Ovary (tissue), 9 donors: Measurements from ENCODE around the gene TXNRD3. TPM values are rescaled to one million over a fixed set of nuclear protein-coding genes. Genes with fewer than 3 reads are reported as not detected.

ENCODE experiments used
- DNase-seq, 5 donors: peaks; one replicate each; pipeline ENCODE4 v3.0.0-alpha.2; 2019 to 2020
- H3K27ac ChIP-seq, 2 donors: fragments of 200-600 bp; one replicate each; pipeline versions ENCODE4 v1.5.1 to v1.8.0; 2019 to 2022
- H3K27me3 ChIP-seq: fragments of 200-600 bp; one replicate; pipeline ENCODE4 v1.8.0; 2022
- H3K36me3 ChIP-seq: fragments of 200-600 bp; sonication (generic); one replicate; pipeline ENCODE4 v1.5.1; 2019
- H3K4me1 ChIP-seq: one replicate; pipeline ENCODE4 v1.8.1; 2013; ENCODE audit warnings: mild to moderate bottlenecking, moderate library complexity; ENCODE audit not compliant: insufficient read depth
- H3K4me3 ChIP-seq: fragments of 200-600 bp; sonication (generic); one replicate; pipeline ENCODE4 v1.5.1; 2017
- H3K9me3 ChIP-seq, 2 donors: fragments of 200-600 bp in 1 of 2; sonication (generic) in 1 of 2; one replicate each; pipeline versions ENCODE4 v1.5.1 to v1.8.1; 2013 to 2019; ENCODE audit warnings: mild to moderate bottlenecking in 1 of 2, moderate library complexity in 1 of 2
- EP300 ChIP-seq: sonication (generic); formaldehyde crosslinking; IDR thresholded peaks from one replicate; pipeline ENCODE4 v1.6.1; 2017; ENCODE audit warnings: antibody characterized with exemption
- POLR2A ChIP-seq: fragments of 450-650 bp; IDR thresholded peaks from one replicate; pipeline ENCODE4 v1.6.1; 2017; ENCODE audit warnings: antibody characterized with exemption, mild to moderate bottlenecking, moderate library complexity
- WGBS, 3 donors: extraction: QIAGEN DNeasy Blood & Tissue Kit in 1 of 3; methylation state at CpG; one replicate each; pipeline versions ENCODE4 v1.1.5 to v1.1.7; 2013 to 2017; 5-methylcytosine and 5-hydroxymethylcytosine counted together
- intact Hi-C, 4 donors: fragments of 100-400 bp; cut with DNase I; formaldehyde crosslinking; loops; one replicate each; pipeline versions ENCODE4 v1.11.0 to v1.15.1; 2022 to 2023
- polyA plus RNA-seq, 2 donors: library from polyadenylated mRNA; stranded (reverse); fragments of 200-250 nt in 1 of 2; fragments of 350-450 nt in 1 of 2; fragmentation: Illumina TruSeq in 1 of 2; extraction: RNeasy Lipid Tissue Mini Kit (QIAGEN cat#74804) in 1 of 2; gene quantifications; one replicate each; pipeline ENCODE4 v1.2.3, GENCODE V29; 2013 to 2014
- total RNA-seq, 7 donors: library from RNA; depleted of rRNA in 2 of 7; stranded (reverse); fragments of >200 nt in 2 of 7; fragmentation: NEBNext Ultra II Directional in 3 of 7; extraction: Animal tissue kit (Norgen Biotek cat#: 25700) in 3 of 7; gene quantifications; one replicate each; pipeline versions ENCODE4 v1.1.0 to v1.2.4, GENCODE V29; 2016 to 2023
- TF ChIP-seq, protein P1 (sequence below), 3 donors: fragments of 450-650 bp in 2 of 3; fragments of 200-600 bp in 1 of 3; IDR thresholded peaks; one replicate each; pipeline versions ENCODE4 v1.5.1 to v1.8.0; 2016 to 2022; ENCODE audit warnings: antibody characterized with exemption in 3 of 3, mild to moderate bottlenecking in 1 of 3
- donor health status: DM: no; HTN: no; CAD: no; lungs with moderate emphysema.
- donor health status: DM: no; HTN: no; CAD: no.
- donor health status: Bipolar disorder and iron deficiency.
- donor health status: DM: yes; HTN: yes; CAD: no.
- donor health status: DM: no; HTN: no; CAD: no.
- donor health status: DM: yes; HTN: yes; CAD: no.

The TXNRD3 gene
- total and polyA plus RNA-seq, 9 donors = 10.1 to 25.3 (median 19.6) TPM

DNA sequence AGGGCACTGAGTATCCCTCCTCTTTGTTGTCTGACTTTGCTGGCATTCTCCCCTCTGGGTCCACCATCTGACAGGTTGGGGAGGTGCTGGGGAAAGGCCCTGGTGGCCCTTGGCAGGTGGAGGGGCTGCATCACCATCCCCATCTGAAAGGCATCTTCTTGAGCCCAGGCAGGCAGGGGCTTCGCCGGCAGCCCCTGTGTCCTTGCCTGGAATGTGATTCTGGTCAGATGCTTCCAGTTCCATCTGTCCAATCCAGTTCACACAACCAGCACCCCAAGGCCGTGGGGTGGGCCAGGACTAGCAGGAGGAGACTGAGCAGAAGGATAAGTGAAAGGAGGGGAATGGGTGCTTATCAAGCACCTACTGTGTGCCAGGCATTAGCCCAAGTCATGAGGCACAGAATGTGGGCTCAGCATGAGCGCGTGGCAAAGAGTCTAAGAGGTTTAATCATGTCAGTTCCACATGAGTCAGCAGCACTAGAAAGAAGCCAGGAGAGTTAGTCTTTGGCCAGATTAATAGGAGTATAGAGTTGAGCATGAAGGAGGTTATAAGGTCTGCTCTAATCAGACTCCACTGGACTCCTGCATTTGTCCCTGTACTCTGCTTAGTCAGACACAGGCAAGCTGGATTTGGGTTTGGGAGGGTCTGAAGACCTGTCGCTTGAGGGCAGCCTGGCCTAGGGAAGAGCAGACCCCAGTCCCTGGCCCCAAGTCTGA is 10.5 kb upstream of the TXNRD3 start:
- WGBS, 3 donors = 50 to 56% (median 55%) methylated on average over 6 of the region's 6 CpGs
- no peak for DNase-seq
- Histone ChIP-seq H3K27me3 (no peaks in the 10 kb centered on the region), H3K4me1 (no peaks in the 10 kb centered on the region), H3K9me3 (no peaks in the 10 kb centered on the region), H3K27ac (no peak overlapping the region), H3K4me3 (no peak overlapping the region), H3K36me3 (no peaks in the 10 kb centered on the region)
- TF ChIP-seq, protein P1, sequence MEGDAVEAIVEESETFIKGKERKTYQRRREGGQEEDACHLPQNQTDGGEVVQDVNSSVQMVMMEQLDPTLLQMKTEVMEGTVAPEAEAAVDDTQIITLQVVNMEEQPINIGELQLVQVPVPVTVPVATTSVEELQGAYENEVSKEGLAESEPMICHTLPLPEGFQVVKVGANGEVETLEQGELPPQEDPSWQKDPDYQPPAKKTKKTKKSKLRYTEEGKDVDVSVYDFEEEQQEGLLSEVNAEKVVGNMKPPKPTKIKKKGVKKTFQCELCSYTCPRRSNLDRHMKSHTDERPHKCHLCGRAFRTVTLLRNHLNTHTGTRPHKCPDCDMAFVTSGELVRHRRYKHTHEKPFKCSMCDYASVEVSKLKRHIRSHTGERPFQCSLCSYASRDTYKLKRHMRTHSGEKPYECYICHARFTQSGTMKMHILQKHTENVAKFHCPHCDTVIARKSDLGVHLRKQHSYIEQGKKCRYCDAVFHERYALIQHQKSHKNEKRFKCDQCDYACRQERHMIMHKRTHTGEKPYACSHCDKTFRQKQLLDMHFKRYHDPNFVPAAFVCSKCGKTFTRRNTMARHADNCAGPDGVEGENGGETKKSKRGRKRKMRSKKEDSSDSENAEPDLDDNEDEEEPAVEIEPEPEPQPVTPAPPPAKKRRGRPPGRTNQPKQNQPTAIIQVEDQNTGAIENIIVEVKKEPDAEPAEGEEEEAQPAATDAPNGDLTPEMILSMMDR (IDR thresholded peaks at IDR 0.05) = no peak
- TF ChIP-seq EP300 (no peak), POLR2A (no peak)
- intact Hi-C loops = loop anchor here in 1 of 4 donors (10.0 kb wide), 1 partner anchor 141 kb away; the partner anchor contains the start of gene CHST13

DNA sequence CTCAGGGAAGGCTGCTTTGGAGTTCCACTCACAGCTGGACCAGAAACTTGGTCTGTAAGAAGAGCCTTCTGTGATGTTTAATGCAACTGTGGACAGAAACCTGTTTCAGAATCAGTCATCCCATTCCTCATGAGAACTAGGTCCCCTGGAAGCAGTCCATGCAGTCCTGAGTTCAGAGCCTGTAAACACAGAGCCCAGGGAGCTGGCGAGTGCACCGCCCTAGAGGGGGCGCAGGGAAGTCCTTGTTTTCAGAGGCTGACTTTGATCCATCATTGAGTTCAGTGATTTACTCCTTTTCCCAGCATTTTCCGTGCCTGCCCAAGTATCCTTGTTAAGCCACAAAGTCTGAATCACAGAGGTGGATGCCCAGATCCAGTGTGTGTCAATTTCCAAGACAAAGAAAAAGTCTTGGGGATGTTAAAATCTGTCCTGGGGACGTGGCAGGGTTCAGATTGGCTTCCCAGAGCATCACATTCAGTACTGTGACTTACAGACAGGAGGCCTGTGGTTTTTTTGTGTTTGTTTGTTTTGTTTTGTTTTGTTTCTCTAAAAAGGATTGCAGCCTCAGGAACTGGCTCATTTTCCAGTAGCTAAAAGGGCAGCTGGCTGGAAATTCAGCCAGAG is 9.8 kb upstream of the TXNRD3 start:
- no peak overlapping the region for H3K4me3 ChIP-seq
- no peaks in the 10 kb centered on the region for H3K4me1 ChIP-seq
- no peak for DNase-seq
- no peaks in the 10 kb centered on the region for H3K27me3 ChIP-seq
- WGBS, 3 donors = 38 to 65% (median 48%) methylated on average over 5 of the region's 5 CpGs
- H3K36me3 ChIP-seq = no peaks in the 10 kb centered on the region
- H3K9me3 ChIP-seq = no peaks in the 10 kb centered on the region
- TF ChIP-seq POLR2A (no peak), EP300 (no peak)
- TF ChIP-seq, protein P1 (IDR thresholded peaks at IDR 0.05) = no peak
- no peak overlapping the region for H3K27ac ChIP-seq
- intact Hi-C loops = loop anchor here in 1 of 4 donors (10.0 kb wide), 1 partner anchor 140 kb away; the partner anchor contains the start of gene CHST13

DNA sequence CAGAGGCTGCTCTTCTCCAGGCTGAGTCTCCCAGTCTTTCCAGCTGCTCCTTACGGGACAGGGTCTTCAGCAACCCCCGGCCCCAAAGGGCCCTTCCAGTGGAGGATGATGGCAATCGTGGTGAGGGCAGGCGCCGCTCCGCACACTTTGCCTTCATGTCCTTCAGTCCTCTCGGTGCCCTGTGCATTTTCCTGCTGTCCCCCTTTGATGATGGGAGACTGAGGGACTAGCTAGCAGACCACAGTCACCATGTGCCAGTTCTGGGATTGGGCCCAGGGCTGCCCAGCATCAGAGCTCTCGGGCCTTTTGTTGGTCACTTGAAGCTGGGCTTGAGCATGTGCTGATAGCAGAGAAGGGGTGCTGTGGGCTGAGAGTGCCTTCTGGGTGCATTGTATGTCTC is 8.8 kb upstream of the TXNRD3 start:
- intact Hi-C loops = loop anchor here in 1 of 4 donors (10.0 kb wide), 1 partner anchor 139 kb away; the partner anchor contains the start of gene CHST13
- Histone ChIP-seq H3K4me3 (no peak overlapping the region), H3K9me3 (no peaks in the 10 kb centered on the region), H3K27ac (no peak overlapping the region), H3K36me3 (no peaks in the 10 kb centered on the region), H3K27me3 (no peaks in the 10 kb centered on the region), H3K4me1 (no peaks in the 10 kb centered on the region)
- 89 to 94% (median 92%) methylated on average over 8 of the region's 8 CpGs for WGBS, 3 donors
- no peak for TF ChIP-seq EP300
- no peak for TF ChIP-seq POLR2A
- TF ChIP-seq, protein P1 (IDR thresholded peaks at IDR 0.05) = no peak
- DNase-seq = no peak

- Histone ChIP-seq H3K27ac (no peak overlapping the region), H3K4me3 (no peak overlapping the region), H3K9me3 (no peaks in the 10 kb centered on the region), H3K27me3 (no peaks in the 10 kb centered on the region), H3K36me3 (no peaks in the 10 kb centered on the region), H3K4me1 (no peaks in the 10 kb centered on the region)
- 82 to 98% (median 88%) methylated on average over 4 of the region's 4 CpGs for WGBS, 3 donors
- intact Hi-C loops = loop anchor here in 1 of 4 donors (10.0 kb wide), 1 partner anchor 138 kb away; the partner anchor contains the start of gene CHST13
- no peak for DNase-seq
- no peak for TF ChIP-seq POLR2A
- TF ChIP-seq, protein P1 (IDR thresholded peaks at IDR 0.05) = no peak
- TF ChIP-seq EP300 = no peak
These were observed 8.3 kb upstream of the TXNRD3 start for GRCh38 chr3:126663257-126663656.
